Measurements from ENCODE around the gene FUBP1. TPM values are rescaled to one million over a fixed set of nuclear protein-coding genes. Genes with fewer than 3 reads are reported as not detected.

The FUBP1 gene
- total and polyA plus RNA-seq, 8 donors: 95.4 to 412 (median 360) TPM

GRCh38 chr1:77990629-77991204 lies 11.8 kb upstream of the FUBP1 start:
- ATAC-seq (no peak), DNase-seq (no peak)
- Histone ChIP-seq H3K27me3 (no peaks in the 10 kb centered on the region), H3K4me1 (peaks cover 0 to 7% of the 10 kb centered on the region in 2 donors), H3K36me3 (peaks cover 0 to 5% of the 10 kb centered on the region in 2 donors), H3K27ac (no peak overlapping the region), H3K4me3 (no peak overlapping the region), H3K9me3 (no peaks in the 10 kb centered on the region)
- TF ChIP-seq CTCF (IDR thresholded peaks at IDR 0.05): no peak
- intact Hi-C loops (cut with DNase I): no loop called here

GRCh38 chr1:77989744-77990143 lies 10.9 kb upstream of the FUBP1 start:
- ATAC-seq: no peak
- Histone ChIP-seq H3K9me3 (no peaks in the 10 kb centered on the region), H3K4me1 (peaks cover 0 to 7% of the 10 kb centered on the region in 2 donors), H3K36me3 (peaks cover 0 to 5% of the 10 kb centered on the region in 2 donors), H3K27me3 (no peaks in the 10 kb centered on the region), H3K4me3 (no peak overlapping the region), H3K27ac (no peak overlapping the region)
- TF ChIP-seq CTCF (IDR thresholded peaks at IDR 0.05): no peak
- intact Hi-C loops (cut with DNase I): no loop called here
- no peak for DNase-seq

GRCh38 chr1:77987919-77988318 lies 9.0 kb upstream of the FUBP1 start:
- TF ChIP-seq CTCF (IDR thresholded peaks at IDR 0.05): no peak
- ATAC-seq: no peak
- Histone ChIP-seq H3K27me3 (no peaks in the 10 kb centered on the region), H3K36me3 (peaks cover 0 to 4% of the 10 kb centered on the region in 2 donors), H3K9me3 (no peaks in the 10 kb centered on the region), H3K27ac (no peak overlapping the region), H3K4me1 (peaks cover 0 to 7% of the 10 kb centered on the region in 2 donors), H3K4me3 (no peak overlapping the region)
- no peak for DNase-seq
- intact Hi-C loops (cut with DNase I): no loop called here

- no peaks in the 10 kb centered on the region for H3K36me3 ChIP-seq
- intact Hi-C loops (cut with DNase I): no loop called here
- DNase-seq (no peak), ATAC-seq (no peak)
- H3K9me3 ChIP-seq: no peaks in the 10 kb centered on the region
- no peaks in the 10 kb centered on the region for H3K27me3 ChIP-seq
- H3K27ac ChIP-seq: no peak overlapping the region
- H3K4me3 ChIP-seq: no peak overlapping the region
- TF ChIP-seq CTCF (IDR thresholded peaks at IDR 0.05): no peak
- peaks cover 0 to 7% of the 10 kb centered on the region in 2 donors for H3K4me1 ChIP-seq
These were observed 7.9 kb upstream of the FUBP1 start for GRCh38 chr1:77986810-77987209.

GRCh38 chr1:77984629-77985028 lies 5.8 kb upstream of the FUBP1 start:
- intact Hi-C loops (cut with DNase I): no loop called here
- H3K36me3 ChIP-seq: no peaks in the 10 kb centered on the region
- H3K27me3 ChIP-seq: no peaks in the 10 kb centered on the region
- H3K27ac ChIP-seq: no peak overlapping the region
- H3K9me3 ChIP-seq: no peaks in the 10 kb centered on the region
- H3K4me1 ChIP-seq: peaks cover 0 to 20% of the 10 kb centered on the region in 2 donors
- DNase-seq: no peak
- no peak for TF ChIP-seq CTCF (IDR thresholded peaks at IDR 0.05)
- no peak for ATAC-seq
- H3K4me3 ChIP-seq: no peak overlapping the region

All from left lung (tissue), 10 donors.